ENCODE measurements around the gene PNLIPRP3.
A peak's percentile ranks its signal among the peaks of the same experiment; 100 is the strongest.

PNLIPRP3 gene

DNA sequence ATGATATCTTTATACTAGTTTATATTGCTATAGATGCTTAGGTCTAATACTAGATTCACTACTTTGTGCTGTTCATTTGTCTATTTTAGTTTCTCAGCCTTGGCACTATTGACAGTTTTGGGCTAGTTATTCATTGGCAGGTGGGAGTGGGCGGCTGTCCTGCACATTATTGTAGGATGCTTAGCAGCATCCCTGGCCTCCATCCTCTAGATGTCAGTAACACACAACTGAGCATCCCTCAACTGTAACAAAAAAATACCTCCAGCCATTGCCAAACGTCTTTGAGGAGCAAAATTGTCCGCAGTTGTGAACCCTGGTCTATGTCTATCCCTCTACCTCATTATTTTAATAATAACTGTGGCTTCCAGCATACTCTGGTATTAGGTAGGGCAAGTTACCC, 83.7 kb downstream of the PNLIPRP3 start:
- no peak for DNase-seq

- DNase-seq, result peak; percentile 9
These were observed 94.0 kb downstream of the PNLIPRP3 start for GRCh38 chr10:116521424-116522290.

DNA sequence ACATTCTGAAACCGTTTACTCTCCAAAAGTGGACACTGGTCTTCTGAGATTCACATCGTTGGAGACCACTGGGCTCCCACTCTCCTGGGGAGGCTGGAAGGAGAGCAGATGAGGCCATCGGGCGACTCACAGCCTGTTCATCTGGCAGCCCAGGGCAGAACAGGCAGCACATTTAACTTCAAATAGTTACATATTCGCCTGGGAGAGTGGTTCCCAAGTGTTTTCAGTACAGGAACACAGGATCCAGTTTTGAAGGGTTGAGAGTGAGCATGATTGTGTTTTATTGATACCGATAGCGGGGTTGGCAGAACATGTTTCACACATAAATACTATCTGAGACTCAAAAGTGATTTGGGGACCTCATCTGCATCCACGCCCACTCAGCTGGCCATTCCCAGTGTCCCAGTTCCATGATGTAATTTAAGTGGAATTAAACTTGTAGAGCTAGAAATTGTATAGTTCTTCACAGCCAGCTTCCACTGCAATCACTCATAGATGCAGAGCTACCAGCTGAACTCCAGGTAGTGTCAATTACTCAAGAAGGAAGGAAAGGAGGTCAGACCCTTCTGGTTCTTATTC, 95.2 kb downstream of the PNLIPRP3 start:
- DNase-seq, result no peak

- DNase-seq, result no peak
These were observed 97.1 kb downstream of the PNLIPRP3 start for GRCh38 chr10:116524736-116525135.

GRCh38 chr10:116526219-116526618, 98.6 kb downstream of the PNLIPRP3 start:
- DNase-seq, result no peak

Data from T1000 (cell line).